Lung microvascular endothelial cell (primary cell): ENCODE measurements around the gene CLSTN2. TPM values are rescaled to one million over a fixed set of nuclear protein-coding genes. Genes with fewer than 3 reads are reported as not detected.

Experiments used
- DNase-seq, 2 donors: peaks; one replicate each; pipeline versions ENCODE4 v3.0.0 to v3.0.0-alpha.2; 2010; ENCODE audit warnings: low read depth in 2 of 2
- total RNA-seq: library from RNA; depleted of rRNA; stranded (reverse); fragments of >200 nt; gene quantifications from 2 replicates; pipeline ENCODE4 v1.2.1, GENCODE V29; 2014

CLSTN2 gene
- total RNA-seq, 1 donor from 2014 or later: 0.20 TPM

- no peak for DNase-seq
Measured at GRCh38 chr3:140224307-140224706, 289.3 kb downstream of the CLSTN2 start.

DNA sequence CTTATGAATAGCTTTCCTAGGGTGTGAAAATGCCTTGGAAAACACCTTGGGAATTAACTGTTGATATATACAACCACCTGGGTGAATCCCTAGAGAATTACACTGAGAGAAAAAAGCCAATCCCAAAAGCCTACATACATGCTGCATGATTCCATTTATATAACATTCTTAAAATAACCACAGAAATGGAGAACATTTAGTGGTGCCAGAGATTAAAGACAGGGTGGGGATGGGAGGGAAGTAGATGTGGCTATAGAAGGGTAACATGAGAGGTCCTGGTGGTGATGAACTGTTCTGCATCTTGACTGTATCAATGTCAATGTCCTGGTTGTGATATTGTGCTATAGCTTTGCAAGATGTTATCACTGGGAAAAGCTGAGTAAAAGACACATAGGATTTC, 291.0 kb downstream of the CLSTN2 start:
- no peak for DNase-seq

GRCh38 chr3:140233702-140234101, 298.7 kb downstream of the CLSTN2 start:
- no peak for DNase-seq

GRCh38 chr3:140234256-140234655, 299.3 kb downstream of the CLSTN2 start:
- no peak for DNase-seq

- DNase-seq: no peak
Measured at GRCh38 chr3:140236836-140237501, 302.0 kb downstream of the CLSTN2 start.

GRCh38 chr3:140238646-140239314, 303.8 kb downstream of the CLSTN2 start:
- no peak for DNase-seq

DNA sequence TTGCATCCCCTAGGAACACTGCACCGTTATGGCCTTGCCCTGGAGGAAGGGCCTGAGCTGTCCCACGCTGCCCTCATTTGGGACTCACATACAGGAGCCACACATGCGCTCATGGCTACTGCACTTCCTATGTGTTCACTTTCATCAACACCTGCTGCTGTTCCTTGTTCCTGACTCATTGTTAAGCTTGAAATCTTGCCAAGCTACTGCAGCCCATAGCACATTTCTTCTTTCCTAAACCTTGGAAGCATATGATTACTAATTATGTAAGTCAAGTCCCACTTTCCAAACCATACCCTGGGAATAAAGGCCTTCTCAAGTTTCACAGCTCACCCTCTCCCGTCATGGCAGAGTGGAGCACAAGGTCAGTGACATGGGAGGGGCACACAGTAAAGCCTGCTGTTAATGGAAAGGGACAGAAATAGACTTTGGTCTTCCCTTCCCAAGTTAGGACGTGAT, 307.9 kb downstream of the CLSTN2 start:
- DNase-seq: no peak

DNA sequence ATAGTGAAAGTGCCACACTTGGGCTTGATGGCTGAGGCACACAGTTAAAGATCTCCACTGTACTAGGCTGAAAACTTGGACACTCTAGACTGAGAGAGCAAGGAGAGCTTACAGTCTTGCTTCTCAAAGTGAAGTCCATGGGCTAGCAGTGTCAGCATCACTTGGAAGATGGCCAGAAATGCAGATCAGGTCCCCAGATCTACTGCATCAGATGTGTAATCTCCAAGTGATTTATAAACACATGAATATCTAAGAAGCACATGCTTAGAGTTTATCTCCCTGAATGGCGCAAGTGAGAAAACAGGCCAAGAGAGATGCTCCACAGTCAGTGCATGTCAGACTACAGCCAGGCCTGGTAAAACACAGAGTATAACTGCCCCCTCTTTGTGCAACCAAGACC, 308.6 kb downstream of the CLSTN2 start:
- no peak for DNase-seq

DNA sequence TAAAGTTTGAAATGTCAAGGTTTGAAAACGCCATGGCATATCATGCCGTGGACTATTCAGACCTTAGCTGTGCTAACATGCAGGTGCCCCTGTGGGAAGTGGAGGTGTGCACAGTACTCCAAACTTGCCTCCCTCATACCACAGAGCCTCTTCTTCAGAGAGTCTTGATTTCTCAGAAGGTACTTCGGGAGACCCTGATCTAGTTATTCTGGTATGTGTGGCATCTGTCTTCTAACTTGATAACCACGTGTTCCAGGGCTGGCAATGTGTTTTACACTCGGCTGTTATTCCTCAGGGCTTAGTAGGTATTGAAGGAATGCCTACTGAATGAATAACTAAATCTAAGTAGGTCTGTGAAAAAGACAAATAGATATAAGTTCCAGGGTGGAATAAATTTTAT, 309.9 kb downstream of the CLSTN2 start:
- no peak for DNase-seq

DNA sequence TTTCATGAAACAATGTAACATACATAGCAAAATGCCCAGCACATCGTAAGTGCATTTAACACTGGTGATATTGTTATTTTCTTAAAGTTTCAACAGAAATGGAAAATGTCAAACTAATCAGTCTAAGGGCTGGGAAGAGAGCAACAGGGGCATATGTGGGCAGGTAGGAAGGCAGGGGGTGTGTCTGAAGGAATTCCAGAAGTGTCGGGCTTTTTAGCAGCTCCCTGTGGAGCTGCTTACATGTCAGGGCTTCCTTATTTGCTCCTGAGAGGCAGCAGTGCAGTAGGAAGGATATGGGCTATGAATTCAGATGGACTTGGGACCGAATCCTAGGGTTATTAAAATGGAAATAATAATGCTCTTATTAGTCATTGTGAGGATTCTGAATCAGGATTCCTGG, 311.6 kb downstream of the CLSTN2 start:
- no peak for DNase-seq

- DNase-seq: no peak
Measured at GRCh38 chr3:140247775-140248174, 312.8 kb downstream of the CLSTN2 start.

- no peak for DNase-seq
Measured at GRCh38 chr3:140249188-140249587, 314.2 kb downstream of the CLSTN2 start.

GRCh38 chr3:140250010-140250855, 315.2 kb downstream of the CLSTN2 start:
- no peak for DNase-seq

GRCh38 chr3:140250945-140251344, 316.0 kb downstream of the CLSTN2 start:
- DNase-seq: no peak

- no peak for DNase-seq
Measured at GRCh38 chr3:140251678-140252077, 316.7 kb downstream of the CLSTN2 start.

- DNase-seq: no peak
Measured at GRCh38 chr3:140252812-140253656, 318.0 kb downstream of the CLSTN2 start.

DNA sequence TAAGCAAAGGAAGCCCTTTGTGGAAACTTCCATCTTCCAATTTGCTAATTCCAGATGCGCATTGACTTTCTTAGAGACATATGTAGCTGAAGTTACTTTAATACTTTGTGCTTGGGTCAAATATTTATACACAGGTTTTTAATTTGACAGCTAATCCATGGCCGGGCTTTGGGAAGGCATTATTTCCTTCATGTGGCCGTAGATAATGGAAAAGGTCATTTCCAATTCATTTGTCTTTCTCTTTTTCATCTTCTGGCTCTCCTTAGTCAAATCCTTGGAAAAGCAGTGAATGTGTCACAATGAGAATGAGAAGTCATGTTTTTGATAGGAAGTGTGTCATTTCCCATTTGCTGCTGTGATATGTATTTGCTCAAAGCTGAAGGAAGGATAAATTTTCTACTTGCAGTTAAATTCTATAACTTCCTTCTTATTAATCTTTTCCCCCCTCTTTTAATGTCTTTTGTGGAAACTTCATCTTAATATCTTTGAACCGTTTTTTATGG, 323.3 kb downstream of the CLSTN2 start:
- peak; percentile 8 to 38 for DNase-seq

DNA sequence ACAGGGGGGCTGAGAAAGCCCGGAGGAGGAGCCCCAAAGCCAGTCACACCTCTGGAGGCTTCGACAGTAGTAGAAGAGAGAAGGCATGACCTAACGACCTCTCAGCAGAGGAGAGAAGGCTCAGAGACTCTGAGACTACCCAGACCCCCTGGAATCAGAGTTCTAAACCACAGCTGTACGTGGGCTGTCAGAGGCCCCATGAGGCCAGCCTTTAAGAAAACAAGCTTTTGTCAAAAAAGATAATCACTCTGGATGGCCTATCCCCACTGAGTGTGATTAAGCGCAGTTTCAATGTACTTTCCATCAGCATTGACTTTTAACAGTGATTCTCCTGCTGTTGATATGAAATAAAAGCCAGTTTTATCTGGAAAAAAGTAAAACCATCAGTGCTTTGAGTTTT, 330.3 kb downstream of the CLSTN2 start:
- DNase-seq: no peak

GRCh38 chr3:140268103-140268502, 333.1 kb downstream of the CLSTN2 start:
- no peak for DNase-seq

- no peak for DNase-seq
Measured at GRCh38 chr3:140268610-140269009, 333.6 kb downstream of the CLSTN2 start.

DNA sequence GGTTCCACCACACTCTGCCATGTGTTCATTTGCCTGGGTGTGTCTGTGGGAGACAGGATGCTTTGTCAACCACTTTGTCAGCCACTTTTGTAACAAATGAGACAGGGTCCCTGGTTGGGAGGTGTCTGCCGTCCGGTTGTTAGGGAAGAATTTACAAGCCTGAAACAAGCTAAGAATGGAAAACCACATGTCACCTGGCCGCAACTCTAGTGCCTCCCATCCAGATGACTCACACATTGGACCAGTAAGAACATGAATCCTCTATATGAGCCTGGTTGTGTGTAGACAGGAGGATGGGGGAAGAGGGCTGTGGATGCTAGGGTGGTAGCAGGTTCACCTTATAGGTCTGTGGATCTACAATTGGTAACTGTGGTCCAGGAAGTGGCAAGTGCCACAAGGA, 335.3 kb downstream of the CLSTN2 start:
- DNase-seq: no peak
